Lower lobe of right lung (tissue), 2 donors: Measurements from ENCODE around the gene KIAA1755. TPM values are rescaled to one million over a fixed set of nuclear protein-coding genes. Genes with fewer than 3 reads are reported as not detected.

Experiments
- ATAC-seq, 2 donors: fragments of 200-7000 bp; cut with Tn5 transposase; one replicate each; pipeline ENCODE4 v1.9.1; 2020 to 2022; ENCODE audit warnings: mild to moderate bottlenecking in 2 of 2, moderate library complexity in 2 of 2
- DNase-seq: peaks from one replicate; pipeline ENCODE4 v3.0.0-alpha.2; 2020
- H3K27ac ChIP-seq: fragments of 200-600 bp; one replicate; pipeline ENCODE4 v1.8.0; 2022
- H3K27me3 ChIP-seq: fragments of 200-600 bp; one replicate; pipeline ENCODE4 v1.8.0; 2022; ENCODE audit warnings: low read depth
- H3K36me3 ChIP-seq: fragments of 200-600 bp; one replicate; pipeline ENCODE4 v1.8.0; 2022; ENCODE audit warnings: mild to moderate bottlenecking
- H3K4me1 ChIP-seq: fragments of 200-600 bp; one replicate; pipeline ENCODE4 v1.8.0; 2022
- H3K4me3 ChIP-seq: fragments of 200-600 bp; one replicate; pipeline ENCODE4 v1.8.0; 2022; ENCODE audit warnings: mild to moderate bottlenecking
- H3K9me3 ChIP-seq: fragments of 200-600 bp; one replicate; pipeline ENCODE4 v1.8.0; 2022
- CTCF ChIP-seq: fragments of 200-600 bp; IDR thresholded peaks from one replicate; pipeline ENCODE4 v1.8.0; 2022; ENCODE audit warnings: antibody characterized with exemption, mild to moderate bottlenecking
- intact Hi-C: fragments of 100-400 bp; cut with DNase I; formaldehyde crosslinking; loops from one replicate; pipeline ENCODE4 v1.11.0; 2022
- total RNA-seq: library from RNA; stranded (reverse); fragmentation: NEBNext Ultra II Directional; extraction: Animal tissue kit (Norgen Biotek cat#: 25700); gene quantifications from one replicate; pipeline ENCODE4 v1.2.1, GENCODE V29; 2021
- donor health status: DM: no; HTN: yes; CAD: no; lungs with severe emphysema.

The KIAA1755 gene
- total RNA-seq, 1 donor from 2014 or later: 1.3 TPM

GRCh38 chr20:38275815-38276550 lies 15.4 kb upstream of the KIAA1755 start:
- ATAC-seq: no peak
- H3K27ac ChIP-seq: no peak overlapping the region
- H3K4me3 ChIP-seq: no peak overlapping the region
- H3K27me3 ChIP-seq: no peaks in the 10 kb centered on the region
- no peaks in the 10 kb centered on the region for H3K36me3 ChIP-seq
- H3K4me1 ChIP-seq: peaks cover 5% of the 10 kb centered on the region
- intact Hi-C loops: no loop called here
- no peak for TF ChIP-seq CTCF
- DNase-seq: no peak
- no peaks in the 10 kb centered on the region for H3K9me3 ChIP-seq

- TF ChIP-seq CTCF: no peak
- Histone ChIP-seq H3K9me3 (no peaks in the 10 kb centered on the region), H3K4me1 (peaks cover 5% of the 10 kb centered on the region), H3K36me3 (no peaks in the 10 kb centered on the region), H3K4me3 (no peak overlapping the region), H3K27ac (no peak overlapping the region), H3K27me3 (no peaks in the 10 kb centered on the region)
- no peak for ATAC-seq
- intact Hi-C loops: no loop called here
- DNase-seq: no peak
Measured at GRCh38 chr20:38272961-38273360, 12.4 kb upstream of the KIAA1755 start.

GRCh38 chr20:38272398-38272797 lies 11.9 kb upstream of the KIAA1755 start:
- Histone ChIP-seq H3K27me3 (no peaks in the 10 kb centered on the region), H3K27ac (no peak overlapping the region), H3K9me3 (no peaks in the 10 kb centered on the region), H3K4me3 (no peak overlapping the region), H3K4me1 (peaks cover 5% of the 10 kb centered on the region), H3K36me3 (no peaks in the 10 kb centered on the region)
- DNase-seq: no peak
- no peak for TF ChIP-seq CTCF
- ATAC-seq: no peak
- intact Hi-C loops: no loop called here

GRCh38 chr20:38271608-38272120 lies 11.1 kb upstream of the KIAA1755 start:
- Histone ChIP-seq H3K36me3 (no peaks in the 10 kb centered on the region), H3K27ac (no peak overlapping the region), H3K27me3 (no peaks in the 10 kb centered on the region), H3K4me3 (no peak overlapping the region), H3K4me1 (peaks cover 5% of the 10 kb centered on the region), H3K9me3 (no peaks in the 10 kb centered on the region)
- no peak for ATAC-seq
- intact Hi-C loops: no loop called here
- DNase-seq: no peak
- TF ChIP-seq CTCF: no peak

GRCh38 chr20:38270869-38271605 lies 10.5 kb upstream of the KIAA1755 start:
- H3K9me3 ChIP-seq: no peaks in the 10 kb centered on the region
- no peaks in the 10 kb centered on the region for H3K36me3 ChIP-seq
- H3K27ac ChIP-seq: no peak overlapping the region
- H3K4me1 ChIP-seq: peaks cover 5% of the 10 kb centered on the region
- TF ChIP-seq CTCF: no peak
- ATAC-seq (peak; percentile 40 to 55), DNase-seq (no peak)
- intact Hi-C loops: no loop called here
- no peak overlapping the region for H3K4me3 ChIP-seq
- no peaks in the 10 kb centered on the region for H3K27me3 ChIP-seq
